SKM-1 treated with dmso at 0.1 percent for 144 hours (cell line): Measurements from ENCODE around the gene EEF1A2.

ENCODE experiments used
- DNase-seq: peaks from one replicate; lab custom pipeline; 2025; ENCODE audit not compliant: unreplicated experiment; lab: John Stamatoyannopoulos, UW

EEF1A2 gene

DNA sequence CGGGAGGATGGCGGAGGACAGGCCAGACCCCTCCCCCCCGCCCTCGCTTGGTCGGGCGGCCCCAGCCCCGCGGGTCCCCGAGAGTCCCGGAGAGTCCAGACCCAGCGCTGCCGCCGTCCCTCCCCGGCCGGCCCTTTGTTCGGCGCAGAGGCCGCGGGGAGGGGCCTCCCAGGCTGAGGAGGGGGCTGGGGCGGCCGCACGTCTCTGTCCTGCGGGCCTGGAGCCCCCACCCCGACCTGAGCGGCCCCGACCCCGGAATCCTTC is 27.2 kb downstream of the EEF1A2 start:
- DNase-seq = no peak

- no peak for DNase-seq
Measured at GRCh38 chr20:63471002-63471716, 27.7 kb downstream of the EEF1A2 start.

- DNase-seq = no peak
Measured at GRCh38 chr20:63470410-63470809, 28.5 kb downstream of the EEF1A2 start.

DNA sequence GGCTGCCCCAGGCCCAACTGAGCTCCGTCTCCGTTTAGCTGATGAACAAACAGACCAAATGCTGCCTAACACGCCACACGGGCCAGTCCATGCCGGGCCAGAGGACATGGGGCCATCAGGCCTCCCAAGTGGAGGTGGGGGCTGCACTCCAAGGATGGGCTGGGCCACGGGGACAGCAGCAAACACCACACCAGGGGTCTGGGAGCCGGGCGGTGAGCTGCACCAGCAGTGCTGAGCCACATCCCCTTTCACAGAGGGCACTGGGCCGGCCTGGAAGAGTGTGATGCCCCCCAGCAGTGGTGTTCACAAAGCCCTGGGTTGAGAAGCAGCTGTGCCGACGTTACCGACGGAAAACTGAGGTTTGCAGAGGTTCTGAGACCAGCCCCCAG is 29.2 kb downstream of the EEF1A2 start:
- no peak for DNase-seq

- DNase-seq = no peak
Measured at GRCh38 chr20:63469019-63469712, 29.7 kb downstream of the EEF1A2 start.

- DNase-seq = no peak
Measured at GRCh38 chr20:63468421-63468820, 30.5 kb downstream of the EEF1A2 start.

DNA sequence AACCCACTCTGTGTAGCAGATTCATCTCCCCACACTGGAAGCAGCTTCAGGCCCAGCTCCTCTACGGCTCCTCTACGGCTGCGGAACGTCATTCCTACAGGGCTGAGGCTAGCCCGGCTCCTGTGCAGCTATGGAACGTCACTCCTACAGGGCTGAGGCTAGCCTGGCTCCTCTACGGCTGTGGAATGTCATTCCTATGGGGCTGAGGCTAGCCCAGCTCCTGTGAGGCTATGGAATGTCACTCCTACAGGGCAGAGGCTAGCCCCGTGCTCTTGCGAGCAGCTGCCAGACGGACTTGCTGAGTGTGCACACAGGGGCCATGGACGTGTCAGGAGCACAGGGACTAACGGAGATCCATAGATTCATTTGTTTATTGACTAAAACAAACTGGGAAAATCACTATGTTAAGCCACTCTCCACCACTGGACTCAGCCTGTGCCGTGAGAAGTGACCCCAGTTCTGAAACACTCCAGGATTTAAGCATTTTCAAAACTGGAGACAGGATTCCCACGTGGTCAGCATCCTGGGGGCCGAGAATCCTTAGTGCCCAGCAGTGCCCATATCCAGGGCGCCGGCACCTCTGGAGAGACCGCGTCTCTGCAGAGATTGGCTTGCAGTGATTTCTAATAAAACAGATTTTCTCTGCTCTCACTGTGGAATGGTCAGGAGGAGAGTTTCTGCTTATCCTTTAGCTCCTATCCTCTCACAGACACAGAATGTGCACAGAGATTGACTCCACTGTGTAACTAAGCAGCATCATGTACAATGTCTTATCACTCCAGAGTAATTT is 31.4 kb downstream of the EEF1A2 start:
- no peak for DNase-seq

GRCh38 chr20:63466861-63467260 is 32.0 kb downstream of the EEF1A2 start:
- DNase-seq = no peak

GRCh38 chr20:63466250-63466825 is 32.5 kb downstream of the EEF1A2 start:
- no peak for DNase-seq

DNA sequence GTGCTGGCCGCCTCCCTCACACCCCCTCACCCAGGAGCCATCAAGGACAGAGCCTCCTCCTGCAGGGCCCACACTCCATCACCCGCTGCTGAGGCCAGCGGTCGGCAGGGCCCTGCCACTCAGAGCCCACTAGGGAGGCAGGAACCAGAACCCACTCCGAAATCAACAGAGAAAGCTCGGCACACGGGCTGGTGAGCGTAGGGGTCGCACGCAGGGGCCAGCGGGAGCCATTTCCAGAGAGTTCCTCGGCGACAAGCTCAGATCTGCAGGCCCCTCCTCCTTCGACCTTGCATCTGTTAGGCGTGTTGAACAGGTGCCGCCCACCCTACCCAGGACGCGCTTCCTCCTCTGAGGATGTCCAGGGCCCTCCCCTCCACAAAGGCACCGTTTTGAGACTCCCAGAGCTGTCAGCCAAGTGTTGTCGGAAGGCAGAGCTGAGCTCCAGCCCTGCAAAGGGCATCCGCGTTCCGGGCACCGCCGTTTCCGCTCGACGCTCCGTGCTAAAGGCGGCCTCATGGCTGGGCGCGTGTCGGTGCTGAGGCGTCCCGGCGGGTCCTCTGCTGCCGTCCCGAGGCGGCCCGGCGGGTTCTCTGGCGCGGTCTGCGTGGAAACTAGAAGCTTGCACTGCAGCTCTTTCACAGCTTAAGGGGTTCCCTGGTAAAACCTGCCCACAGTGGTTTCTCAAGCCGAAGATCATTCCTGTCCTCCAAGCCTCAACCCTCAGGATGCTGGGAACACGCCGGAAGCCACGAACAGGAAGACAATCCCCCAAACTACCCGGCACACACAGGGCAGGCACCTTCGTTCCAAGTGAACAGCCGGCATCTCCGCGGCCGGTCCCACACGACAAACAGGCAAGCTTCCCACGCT is 33.3 kb downstream of the EEF1A2 start:
- no peak for DNase-seq

GRCh38 chr20:63464289-63464635 is 34.6 kb downstream of the EEF1A2 start:
- no peak for DNase-seq

DNA sequence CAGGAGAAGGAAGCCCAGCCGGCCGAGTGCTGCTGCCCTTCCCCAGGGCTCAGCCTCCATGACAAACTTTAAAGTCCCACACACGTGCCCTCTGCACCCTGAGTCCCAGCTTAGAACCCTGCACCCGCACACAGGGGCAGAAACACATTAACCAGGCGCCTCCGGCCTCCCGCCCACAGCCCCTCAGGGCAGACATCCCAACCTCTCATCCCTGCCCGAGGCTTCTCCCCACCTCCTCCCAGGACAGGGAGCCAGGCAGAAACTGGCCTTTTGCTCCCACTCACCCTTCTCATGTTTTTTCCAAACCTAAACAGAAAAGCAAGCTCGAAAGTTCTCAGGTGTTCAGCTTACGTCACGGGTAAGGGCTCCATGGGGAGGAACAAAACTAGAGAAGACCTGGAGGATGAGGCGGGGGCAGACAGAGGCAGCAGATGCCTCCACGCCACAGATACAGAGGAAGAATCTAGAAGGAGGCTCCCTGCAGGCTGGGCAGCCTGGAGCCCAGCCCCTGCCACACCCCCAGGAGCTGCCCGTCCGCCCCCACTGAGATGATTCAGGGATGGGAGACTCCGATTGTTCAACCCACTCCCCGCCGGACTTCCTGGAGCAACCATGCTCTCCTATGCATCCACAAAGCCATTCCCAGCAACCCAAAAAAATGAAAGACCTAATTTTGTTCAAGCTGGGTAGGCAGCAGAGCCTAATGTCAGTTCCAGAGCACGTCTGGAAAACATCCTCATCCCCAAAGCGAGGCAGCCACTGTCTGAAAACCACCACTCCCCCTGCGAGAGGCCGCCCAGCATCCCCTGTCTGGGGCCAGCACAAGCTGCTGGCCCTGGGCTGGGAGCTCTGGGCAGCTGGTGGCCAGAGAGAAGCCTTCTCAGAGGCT is 35.2 kb downstream of the EEF1A2 start:
- no peak for DNase-seq

- DNase-seq = no peak
Measured at GRCh38 chr20:63462244-63462643, 36.6 kb downstream of the EEF1A2 start.

GRCh38 chr20:63461104-63461763 is 37.6 kb downstream of the EEF1A2 start:
- DNase-seq = no peak

DNA sequence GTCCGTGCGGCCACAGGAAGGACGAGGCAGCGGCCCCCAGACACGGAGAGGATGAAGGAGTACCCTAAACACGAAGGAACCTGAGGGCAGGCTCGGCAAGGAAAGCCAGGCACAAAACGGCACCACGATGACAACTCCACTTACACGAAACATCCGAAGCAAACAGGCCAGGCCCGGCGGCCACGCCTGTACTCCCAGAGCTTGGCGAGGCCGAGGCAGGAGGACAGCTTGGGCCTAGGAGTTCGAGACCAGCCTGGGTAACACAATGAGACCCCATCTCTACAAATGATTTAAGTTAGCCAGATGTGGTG is 39.9 kb downstream of the EEF1A2 start:
- no peak for DNase-seq

DNA sequence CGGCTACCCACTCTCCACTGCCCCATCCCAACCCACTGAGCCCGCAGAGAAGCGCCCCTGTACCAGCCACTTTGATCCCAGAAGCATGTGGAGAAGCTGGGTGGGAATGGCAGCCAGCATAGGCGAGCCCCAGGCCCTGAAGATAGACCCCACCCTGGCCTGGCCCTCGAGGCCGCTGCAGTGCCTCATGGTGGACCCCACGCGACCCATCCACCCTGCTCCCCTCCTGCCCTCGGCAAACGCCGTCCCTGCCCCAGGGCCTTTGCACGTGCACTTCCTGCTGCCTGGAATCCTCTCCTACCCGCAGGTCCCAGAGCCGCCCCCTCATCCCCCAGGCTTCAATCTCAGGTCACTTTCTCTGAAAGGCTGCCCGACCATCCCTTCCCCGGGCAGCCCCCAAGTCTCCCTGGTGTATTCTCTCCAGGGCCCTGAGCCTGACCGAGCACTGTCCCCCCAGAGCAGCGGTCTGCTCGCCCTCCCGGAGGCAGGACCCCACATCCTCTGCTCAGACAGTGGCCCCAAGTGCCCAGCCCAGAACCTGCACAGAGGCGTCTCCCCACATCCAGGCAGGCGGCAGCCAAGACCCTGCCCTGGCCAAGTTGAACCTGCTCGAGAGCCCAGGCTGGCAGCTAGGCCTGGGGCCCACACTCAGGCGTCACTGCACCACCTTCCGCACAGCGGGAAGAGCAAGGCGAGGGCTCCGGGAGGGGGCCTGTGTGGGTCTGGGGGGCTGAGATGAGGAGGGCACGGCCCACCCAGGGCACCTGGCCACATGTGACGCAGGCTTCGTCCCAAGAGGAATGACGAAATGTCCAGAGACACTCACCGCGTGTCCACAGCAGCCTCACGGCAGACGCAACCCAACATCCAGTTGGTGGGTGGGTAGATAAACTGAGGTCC is 40.5 kb downstream of the EEF1A2 start:
- no peak for DNase-seq

DNA sequence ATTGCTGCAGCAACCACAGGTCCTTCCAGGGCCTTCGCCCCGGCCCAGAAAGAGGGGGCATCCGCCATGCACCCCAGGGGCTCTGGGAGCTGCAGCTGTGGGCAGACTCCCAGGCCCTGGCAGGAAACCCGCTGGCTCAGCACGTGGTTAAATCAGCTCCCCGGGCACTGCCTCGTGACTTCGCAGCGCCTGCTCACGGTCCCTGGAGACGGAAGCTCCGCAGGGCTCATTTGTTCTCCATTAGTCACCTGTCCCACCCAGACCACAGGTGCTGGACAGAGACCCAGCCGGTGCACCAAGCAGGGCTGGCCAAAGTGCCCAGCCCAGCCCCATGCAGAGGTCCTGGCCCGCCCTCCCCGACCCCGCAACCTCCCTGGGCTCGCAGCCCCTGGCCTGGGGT is 41.1 kb downstream of the EEF1A2 start:
- DNase-seq = no peak

- DNase-seq = no peak
Measured at GRCh38 chr20:63456429-63457284, 42.2 kb downstream of the EEF1A2 start.
